NCI-H1436 (cell line): ENCODE measurements around the gene FBXO47.

ENCODE experiments used
- DNase-seq: peaks from one replicate; lab custom pipeline; 2025; lab: John Stamatoyannopoulos, UW

FBXO47 gene

DNA sequence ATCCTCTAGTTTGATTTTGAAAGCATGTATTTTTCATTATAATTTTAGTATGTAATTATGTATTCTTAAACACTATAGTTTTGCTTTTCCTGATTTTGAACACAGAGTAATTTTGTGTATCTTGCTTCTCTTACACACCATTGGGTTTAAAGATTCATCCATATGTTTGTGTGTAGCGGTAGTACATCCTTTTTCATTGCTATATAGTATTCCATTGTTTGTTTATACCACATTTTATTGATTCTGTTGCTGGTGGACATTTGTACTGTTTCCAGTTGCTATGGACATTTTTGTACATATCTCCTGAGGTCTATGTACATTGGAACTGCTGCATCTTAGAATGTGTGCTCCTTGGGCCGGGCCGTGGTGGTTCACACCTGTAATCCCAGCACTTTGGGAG lies 62.3 kb downstream of the FBXO47 start:
- no peak for DNase-seq

DNA sequence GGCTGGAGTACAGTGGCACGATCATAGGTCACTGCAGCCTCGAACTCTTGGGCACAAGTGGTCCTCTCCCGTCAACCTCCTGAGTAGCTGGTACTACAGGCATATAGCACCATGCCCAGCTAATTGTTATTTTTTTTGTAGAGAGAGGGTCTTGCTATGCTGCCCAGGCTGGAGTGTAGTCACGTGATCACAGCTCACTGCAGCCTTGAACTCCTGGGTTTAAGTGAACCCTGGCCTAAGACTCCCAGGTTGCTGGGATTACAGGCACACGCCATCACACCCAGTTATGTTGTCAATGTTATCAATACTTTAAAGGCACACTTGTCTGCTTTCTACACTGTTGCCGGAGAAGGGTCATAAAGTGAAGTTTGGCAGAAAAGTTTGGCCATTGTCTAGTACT lies 63.8 kb downstream of the FBXO47 start:
- no peak for DNase-seq

DNA sequence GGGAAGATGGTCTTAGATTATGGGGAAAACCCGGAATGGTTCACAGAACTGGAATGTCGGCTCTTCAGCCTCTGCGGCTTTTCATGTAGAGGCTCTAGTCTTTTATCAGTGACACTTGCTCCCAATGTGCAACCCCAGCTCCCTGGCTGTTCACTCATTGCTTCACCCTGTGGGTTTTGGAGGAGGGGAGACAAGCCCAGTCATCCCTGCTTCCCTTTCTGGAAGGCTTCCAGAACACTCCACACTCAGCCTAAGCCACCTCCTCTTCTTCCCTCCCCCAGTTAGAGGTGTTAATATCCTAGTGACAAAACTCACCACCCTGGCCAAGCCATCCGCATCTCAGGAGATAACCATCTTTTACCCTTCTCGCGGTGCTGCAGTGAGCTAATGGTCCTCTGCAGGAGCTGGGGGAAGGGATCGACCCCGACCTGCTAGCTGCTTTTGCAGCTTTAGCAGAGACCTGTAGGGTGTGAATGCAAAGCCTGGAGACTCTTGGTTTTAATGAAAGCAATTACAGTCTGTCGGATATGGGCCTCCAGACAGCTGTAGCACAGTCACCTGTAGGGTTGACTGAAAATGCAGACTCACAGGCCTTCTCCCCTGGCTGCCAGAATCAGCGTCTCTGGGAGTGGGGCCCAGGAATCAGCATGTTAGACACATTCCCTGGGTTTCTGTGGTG lies 66.1 kb downstream of the FBXO47 start:
- DNase-seq, result no peak

DNA sequence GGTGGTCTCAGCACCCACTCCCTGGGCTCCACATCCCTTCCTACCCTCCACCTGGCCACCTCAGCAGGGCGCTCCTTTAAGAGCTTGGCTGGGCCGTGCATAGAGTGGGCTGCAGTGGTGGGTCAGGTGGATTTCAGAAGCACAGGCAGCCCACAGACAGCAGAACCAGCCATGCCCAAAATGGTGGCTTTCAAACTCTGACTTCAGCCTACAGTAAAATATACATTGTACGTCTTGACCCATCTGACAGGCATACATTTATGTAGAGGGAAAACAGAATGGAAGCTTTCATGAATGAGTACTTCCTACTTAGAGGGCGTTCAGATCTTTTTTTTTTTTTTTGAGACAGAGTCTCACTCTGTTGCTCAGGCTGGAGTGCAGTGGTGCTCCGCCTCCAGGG lies 67.8 kb downstream of the FBXO47 start:
- no peak for DNase-seq

DNA sequence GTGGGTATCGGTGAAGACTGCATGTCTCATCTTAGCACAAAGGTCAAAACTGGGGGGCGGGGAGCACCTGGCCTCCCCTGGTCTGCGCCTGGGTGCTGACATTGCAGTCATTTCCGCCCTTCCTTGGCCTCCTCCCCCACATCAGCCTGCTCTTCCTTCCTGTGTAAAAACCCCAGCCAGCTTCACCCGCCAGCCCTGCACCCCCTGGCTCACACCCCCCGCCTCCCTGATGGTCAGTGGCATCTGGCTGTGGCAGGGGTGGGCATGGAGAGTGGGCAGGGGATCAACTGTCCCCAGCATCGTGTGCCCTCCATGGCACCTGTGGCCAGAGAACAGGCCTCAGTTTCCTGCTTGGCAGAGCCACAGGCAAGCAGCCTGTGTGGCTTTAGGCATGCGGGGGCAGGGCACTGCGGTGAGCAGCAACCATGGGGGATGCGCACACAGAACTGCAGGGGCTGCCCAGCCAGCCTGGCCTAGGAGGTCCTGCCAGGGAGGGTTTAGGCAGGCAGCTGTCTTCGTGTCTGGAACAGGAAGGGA lies 68.3 kb downstream of the FBXO47 start:
- DNase-seq, result no peak

DNA sequence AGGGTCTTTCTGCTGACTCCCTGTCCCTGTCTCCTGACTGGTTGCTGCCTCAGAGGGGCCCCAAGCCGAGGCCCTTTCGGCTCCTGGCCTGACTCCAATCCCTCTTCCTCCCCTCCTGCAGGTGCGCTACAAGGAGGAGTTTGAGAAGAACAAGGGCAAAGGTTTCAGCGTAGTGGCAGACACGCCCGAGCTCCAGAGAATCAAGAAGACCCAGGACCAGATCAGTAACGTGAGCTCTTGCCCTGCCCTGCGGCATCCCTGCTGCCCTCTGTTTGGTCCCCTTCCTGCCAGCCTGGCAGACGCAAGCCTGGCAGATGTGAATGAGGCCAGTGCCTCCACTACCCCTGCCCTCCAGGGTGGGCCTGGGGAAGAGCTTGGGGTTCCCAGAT lies 68.9 kb downstream of the FBXO47 start:
- no peak for DNase-seq

DNA sequence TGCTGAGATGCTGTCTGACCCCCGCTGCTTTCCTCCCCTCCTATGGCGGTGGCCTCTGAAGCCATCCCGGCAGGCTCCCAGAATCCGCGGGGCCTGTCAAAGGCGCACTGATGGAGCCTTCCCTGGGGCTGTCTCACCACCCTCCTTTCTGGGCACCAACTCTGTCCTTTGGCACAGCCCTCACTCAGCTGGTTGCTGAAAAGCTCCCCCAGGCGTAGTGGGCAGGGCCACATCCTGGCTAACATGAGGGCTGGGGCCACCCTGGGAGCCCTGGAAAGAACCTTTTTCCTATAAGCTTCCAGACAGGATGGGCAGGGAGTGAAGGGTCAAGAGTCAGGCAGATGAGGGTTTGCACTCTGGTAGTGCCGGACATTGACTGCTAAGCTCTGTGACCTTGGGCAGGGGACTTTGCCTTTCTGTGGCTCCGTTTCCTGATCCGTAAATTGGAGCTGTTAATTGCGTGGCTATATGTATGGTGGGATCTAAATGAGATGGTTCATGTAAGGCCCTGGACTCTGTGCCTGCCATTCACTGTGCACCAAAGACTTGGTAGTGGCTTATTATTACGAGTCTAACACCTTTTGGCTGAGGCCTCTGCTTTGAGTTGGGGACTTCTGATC lies 69.4 kb downstream of the FBXO47 start:
- DNase-seq, result no peak

DNA sequence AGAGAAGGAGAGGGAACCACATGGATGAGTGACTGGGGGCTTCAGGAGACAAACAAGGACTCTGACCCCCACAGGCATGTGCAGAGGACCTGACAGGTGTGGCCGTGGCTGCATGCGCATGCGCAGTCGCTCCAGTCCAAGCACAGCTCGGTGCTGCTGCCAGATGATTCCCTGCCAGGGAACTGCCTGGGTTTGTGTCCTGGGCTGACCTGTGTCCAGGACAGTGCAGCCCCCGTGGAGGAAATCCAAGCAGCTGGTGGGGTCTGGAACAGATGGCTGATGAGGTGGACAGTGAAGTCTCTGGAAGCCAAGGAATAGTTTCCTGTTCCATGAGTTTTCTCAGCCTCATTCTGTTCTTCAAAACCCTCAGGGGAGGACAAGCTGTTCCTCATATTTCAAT lies 70.0 kb downstream of the FBXO47 start:
- no peak for DNase-seq

DNA sequence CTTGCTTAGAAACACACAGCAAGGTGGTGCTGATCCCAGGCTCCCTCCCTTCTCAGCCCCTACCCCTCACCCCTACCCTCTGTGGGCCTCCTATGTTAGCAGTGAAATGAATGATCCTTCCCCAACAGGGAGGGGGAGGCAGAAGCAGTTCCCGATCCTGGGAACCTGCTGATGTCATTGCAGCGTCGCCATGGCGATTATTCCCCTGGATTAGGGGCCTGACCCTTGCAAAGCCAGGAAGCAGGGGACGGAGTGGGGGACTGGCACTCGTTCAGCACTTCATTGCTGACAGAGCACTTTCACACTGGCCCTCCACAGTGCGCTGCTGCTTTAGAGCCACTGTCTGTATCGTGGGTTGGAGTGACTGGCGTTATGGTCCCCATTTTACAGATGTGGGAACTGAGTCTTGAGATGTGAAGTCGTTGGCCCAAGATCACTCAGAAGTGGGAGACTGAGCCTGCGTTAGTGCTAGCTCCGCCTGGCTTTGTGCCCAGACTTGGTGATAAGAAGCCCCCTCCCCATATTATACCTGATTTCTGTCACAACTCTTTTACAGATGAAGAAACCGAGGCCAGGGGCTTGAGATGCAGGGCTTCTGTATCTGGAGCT lies 70.8 kb downstream of the FBXO47 start:
- DNase-seq, result no peak

DNA sequence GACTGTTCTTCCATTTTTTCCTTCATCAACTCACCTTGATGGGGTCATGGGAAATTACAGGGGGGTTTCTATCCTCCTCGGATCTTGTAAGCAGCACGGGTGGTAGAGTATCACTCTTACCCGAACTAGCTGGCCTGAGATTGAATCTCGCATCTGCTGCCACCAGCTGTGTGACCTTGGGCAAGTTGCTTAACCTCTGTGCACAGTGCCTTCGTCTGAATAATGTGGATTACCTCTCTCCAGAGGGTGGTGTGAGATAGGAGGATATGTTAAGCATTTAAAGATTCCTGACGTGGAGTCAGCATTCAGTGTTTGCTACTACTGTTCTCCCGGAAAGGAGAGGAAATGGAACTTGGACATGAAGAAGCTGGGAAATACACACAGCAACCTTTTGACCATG lies 72.9 kb downstream of the FBXO47 start:
- DNase-seq, result no peak

DNA sequence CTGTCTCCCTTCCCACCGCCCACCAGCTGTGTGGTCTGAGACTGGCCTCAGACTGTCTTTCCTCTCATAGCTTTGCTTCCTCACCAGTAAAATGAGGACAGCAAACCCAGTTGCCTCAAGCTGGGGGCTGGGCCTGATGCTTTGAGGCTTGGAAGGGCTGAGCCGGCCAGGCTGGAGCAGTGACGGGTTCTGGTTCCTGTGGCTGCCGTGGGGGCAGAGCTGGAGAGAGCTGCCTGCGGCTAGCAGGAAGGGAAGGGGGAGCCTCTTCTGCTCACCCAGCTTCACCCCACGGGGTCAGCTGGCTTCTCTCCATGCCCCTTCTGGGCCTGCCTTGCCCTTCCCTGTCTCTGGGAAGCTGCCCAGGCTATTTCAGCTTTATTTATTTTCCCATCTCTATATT lies 73.6 kb downstream of the FBXO47 start:
- DNase-seq, result no peak

DNA sequence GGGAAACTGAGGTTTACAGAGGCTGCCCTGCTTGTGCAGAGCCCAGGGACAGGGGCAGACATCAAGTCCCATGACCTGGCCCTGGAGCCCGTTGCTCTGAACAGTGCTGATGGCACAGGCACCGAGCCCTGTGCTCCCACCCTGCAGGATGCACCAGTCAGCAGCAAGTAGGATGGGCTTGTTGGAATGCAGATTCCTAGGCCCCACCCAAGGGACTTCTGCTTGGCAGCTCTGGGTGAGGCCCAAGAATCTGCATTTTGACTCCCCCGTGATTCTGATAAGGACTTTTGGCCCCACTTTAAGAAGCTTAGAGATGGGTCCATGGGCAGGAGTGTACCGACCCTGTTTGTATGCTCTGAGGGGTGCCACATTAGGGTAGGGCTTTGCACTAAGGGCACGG lies 74.1 kb downstream of the FBXO47 start:
- DNase-seq, result no peak

DNA sequence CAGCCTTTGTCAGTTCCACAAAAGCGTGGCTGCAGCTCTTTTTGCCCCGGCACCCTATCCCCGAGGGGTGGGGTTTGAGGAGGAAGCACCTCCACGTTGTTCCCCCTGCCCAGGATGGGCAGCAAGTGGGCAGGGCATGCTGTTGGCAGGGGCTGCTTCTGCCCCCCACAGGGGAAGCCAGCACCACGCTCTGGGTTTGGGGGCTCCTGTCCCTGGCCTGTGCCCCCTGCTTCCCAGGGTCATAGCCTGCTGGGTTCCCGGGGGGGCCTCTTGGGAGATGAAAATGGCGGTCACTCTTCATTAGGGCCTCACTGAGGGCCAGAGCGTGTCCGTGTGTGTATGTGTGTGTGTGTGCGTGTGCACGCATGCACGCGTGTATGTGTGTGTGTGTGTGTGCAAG lies 74.6 kb downstream of the FBXO47 start:
- no peak for DNase-seq

DNA sequence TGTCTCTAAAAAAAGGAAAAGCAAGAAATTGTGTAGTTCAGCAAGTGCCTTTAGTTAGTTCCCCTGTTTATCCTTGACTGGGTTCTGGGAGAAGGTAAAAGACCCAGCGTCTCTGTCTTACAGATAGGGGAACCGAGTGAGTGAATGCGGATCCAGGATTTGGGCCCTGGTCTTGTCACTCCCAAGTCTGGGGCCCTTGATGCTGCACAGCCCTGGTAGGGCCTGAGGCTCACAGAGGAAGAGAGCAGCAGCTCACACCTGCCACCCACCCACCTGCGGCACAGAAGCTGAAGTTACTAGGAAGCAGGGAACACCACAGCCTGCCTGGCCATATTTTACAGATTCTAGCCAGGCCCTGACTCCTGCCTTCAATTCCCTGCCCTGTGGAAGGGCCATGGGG lies 75.1 kb downstream of the FBXO47 start:
- no peak for DNase-seq

DNA sequence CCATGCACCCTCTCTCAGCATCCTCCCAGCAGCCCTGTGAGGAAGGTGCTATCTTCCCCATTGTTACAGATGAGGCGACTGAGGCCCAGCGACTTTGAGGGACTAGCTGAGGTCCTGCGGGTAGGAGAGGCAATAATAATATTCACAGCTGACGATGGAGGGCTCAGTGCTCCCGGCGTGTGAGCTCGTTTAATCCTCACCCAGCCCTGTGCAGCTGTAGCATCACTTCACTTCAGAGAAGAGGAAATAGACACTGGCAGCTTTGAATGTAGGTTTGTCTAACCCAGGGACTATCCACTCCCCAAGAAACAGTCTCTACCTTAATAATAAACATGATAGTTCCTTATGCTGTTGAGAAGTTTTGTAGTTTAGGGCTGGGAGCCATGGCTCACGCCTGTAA lies 75.8 kb downstream of the FBXO47 start:
- DNase-seq, result no peak

DNA sequence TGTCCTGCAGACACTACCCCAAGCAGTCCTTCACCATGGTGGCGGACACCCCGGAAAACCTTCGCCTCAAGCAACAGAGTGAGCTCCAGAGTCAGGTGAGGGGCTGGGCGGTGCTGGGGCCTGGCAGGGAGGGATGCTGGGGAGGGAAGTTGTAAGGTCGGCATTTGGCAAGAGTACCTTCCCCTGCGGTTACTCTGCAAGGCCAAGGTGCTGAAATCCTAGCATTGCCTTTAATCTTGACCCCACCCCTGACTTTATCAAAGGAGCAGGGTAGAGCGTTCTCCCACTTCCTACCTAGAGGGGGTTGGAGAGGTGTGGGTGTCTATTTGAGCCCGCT lies 76.8 kb downstream of the FBXO47 start:
- no peak for DNase-seq

DNA sequence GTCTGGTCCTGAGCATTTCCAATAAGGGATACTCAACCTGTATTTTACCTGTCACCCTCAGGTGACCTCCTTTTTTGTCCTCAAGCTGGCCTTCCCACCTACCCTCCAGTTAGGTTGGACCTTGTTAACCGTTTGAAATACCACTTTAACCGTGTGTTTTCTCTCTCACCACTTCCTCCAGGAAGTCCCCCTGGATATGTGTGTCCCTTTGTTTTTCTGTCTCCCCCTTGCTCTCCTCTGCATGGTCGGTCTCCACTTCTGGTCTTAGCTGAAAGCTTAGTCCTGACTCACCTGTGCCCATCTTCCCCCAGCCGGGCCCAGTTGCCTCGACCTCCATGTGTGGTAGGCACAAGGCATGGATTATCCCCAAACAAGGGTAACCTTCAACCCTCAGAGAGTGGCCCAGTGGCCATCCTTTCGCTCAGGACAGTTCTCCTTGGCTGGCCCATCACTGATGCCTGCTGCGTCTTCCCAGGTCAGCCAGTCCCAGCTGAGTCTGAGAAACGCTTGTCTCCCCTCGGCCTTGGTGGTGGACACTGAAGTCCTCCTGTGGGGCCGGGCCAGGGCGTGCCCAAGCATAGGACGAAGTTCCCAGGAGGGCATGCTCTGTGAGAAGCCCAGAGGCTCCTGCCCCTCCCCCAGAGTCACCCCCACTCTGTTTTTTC lies 77.3 kb downstream of the FBXO47 start:
- DNase-seq, result no peak

DNA sequence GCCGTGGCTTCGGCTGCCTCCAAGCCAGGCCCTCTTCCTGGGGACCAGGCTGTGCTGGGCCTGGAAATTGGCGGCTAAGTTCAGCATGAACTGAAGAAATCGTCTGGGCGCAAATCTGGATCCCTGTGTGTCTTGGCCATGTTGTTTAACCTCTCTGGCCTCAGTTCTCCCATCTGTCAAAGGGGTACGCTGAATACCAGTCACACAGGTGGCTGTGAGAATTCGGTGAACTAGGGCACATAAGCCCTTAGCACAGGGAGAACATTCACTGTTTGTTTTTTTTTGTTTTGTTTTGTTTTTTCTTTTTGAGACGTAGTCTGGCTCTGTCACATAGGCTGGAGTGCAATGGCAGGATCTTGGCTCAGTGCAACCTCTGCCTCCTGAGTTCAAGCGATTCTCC lies 78.4 kb downstream of the FBXO47 start:
- no peak for DNase-seq

DNA sequence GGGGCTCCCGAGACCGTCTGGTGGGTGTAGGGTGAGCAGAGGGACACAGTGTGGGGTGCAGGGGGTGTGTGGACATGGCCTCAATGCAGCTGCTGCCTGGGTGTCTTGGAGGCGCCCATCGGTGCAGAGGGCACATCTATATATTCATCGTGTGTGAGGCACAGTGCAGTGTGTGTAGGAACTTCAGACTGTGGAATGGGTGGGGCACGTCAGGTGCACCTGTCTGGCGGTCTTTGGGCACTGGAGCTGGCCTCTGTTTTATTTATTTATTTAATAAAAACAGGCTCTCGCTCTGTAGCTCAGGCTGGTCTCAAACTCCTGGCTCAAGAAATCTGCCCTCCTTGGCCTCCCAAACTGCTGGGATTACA lies 80.6 kb downstream of the FBXO47 start:
- DNase-seq, result no peak
